ENCODE measurements around the gene TNFRSF21.
"Not testable (repeated sequence)": the region's sequence is repeated elsewhere in the genome, so short reads cannot be mapped to it uniquely, and the experiment has no call there.

DNA sequence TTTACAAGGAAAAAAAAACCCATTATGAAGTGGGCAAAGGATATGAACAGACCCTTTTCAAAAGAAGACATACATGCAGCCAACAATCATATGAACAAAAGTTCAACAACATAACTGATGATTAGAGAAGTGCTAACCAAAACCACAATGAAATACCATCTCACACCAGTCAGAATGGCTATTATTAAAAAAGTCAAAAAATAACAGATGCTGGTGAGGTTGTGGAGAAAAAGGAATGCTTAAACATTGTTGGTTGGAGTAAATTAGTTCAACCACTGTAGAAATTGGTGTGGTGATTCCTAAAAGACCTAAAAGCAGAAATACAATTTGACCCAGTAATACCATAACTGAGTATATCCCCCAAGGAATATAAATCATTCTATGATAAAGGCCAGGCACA, 86.5 kb downstream of the TNFRSF21 start:
- TF ChIP-seq, protein P1, sequence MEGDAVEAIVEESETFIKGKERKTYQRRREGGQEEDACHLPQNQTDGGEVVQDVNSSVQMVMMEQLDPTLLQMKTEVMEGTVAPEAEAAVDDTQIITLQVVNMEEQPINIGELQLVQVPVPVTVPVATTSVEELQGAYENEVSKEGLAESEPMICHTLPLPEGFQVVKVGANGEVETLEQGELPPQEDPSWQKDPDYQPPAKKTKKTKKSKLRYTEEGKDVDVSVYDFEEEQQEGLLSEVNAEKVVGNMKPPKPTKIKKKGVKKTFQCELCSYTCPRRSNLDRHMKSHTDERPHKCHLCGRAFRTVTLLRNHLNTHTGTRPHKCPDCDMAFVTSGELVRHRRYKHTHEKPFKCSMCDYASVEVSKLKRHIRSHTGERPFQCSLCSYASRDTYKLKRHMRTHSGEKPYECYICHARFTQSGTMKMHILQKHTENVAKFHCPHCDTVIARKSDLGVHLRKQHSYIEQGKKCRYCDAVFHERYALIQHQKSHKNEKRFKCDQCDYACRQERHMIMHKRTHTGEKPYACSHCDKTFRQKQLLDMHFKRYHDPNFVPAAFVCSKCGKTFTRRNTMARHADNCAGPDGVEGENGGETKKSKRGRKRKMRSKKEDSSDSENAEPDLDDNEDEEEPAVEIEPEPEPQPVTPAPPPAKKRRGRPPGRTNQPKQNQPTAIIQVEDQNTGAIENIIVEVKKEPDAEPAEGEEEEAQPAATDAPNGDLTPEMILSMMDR (IDR thresholded peaks at IDR 0.05) = not testable (repeated sequence)
- TF ChIP-seq POLR2A (IDR thresholded peaks at IDR 0.05) = not testable (repeated sequence)
